Choroid plexus epithelial cell (primary cell): ENCODE results near the gene PREX1.

Source experiments
- DNase-seq: peaks from one replicate; pipeline ENCODE4 v3.0.0-alpha.2; 2010; ENCODE audit warnings: low read depth
- H3K4me3 ChIP-seq: 2 replicates; pipeline ENCODE4 v1.5.1; 2011; ENCODE audit warnings: low read depth, mild to moderate bottlenecking, control low read depth, low read length, moderate library complexity
- CTCF ChIP-seq: conservative IDR thresholded peaks from 2 replicates; pipeline ENCODE4 v1.5.1; 2011; ENCODE audit warnings: low read depth, mild to moderate bottlenecking, control low read depth, inconsistent platforms, low read length, moderate library complexity

PREX1 gene

GRCh38 chr20:48597521-48598302 is 230.1 kb downstream of the PREX1 start:
- no peak for TF ChIP-seq CTCF
- no peak overlapping the region for H3K4me3 ChIP-seq
- no peak for DNase-seq

GRCh38 chr20:48596334-48596898 is 231.4 kb downstream of the PREX1 start:
- TF ChIP-seq CTCF = no peak
- H3K4me3 ChIP-seq = no peak overlapping the region
- DNase-seq = no peak

- TF ChIP-seq CTCF = no peak
- DNase-seq = no peak
Observed at GRCh38 chr20:48595495-48596333, 232.1 kb downstream of the PREX1 start.

GRCh38 chr20:48594533-48594932 is 233.3 kb downstream of the PREX1 start:
- TF ChIP-seq CTCF = no peak
- DNase-seq = no peak
- H3K4me3 ChIP-seq = no peak overlapping the region

More at GRCh38 chr20:48595495-48596333, 232.1 kb downstream of the PREX1 start:
- no peak overlapping the region for H3K4me3 ChIP-seq

- TF ChIP-seq CTCF = no peak
- no peak for DNase-seq
- no peak overlapping the region for H3K4me3 ChIP-seq
Observed at GRCh38 chr20:48592107-48592940, 235.5 kb downstream of the PREX1 start.

- no peak for TF ChIP-seq CTCF
- no peak overlapping the region for H3K4me3 ChIP-seq
- no peak for DNase-seq
Observed at GRCh38 chr20:48586730-48587129, 241.1 kb downstream of the PREX1 start.
